HuH-7 (cell line): ENCODE results near the gene ATP10D.

ENCODE experiments used
- DNase-seq: peaks from one replicate; pipeline ENCODE4 v3.0.0; 2011; ENCODE audit warnings: low spot score

Gene ATP10D

GRCh38 chr4:47590325-47590724 is 105.2 kb downstream of the ATP10D start:
- DNase-seq, result no peak

GRCh38 chr4:47597696-47598095 is 112.6 kb downstream of the ATP10D start:
- no peak for DNase-seq

- DNase-seq, result no peak
Measured at GRCh38 chr4:47598320-47598719, 113.2 kb downstream of the ATP10D start.

- DNase-seq, result no peak
Measured at GRCh38 chr4:47598896-47599295, 113.8 kb downstream of the ATP10D start.

GRCh38 chr4:47606482-47606881 is 121.4 kb downstream of the ATP10D start:
- DNase-seq, result no peak

GRCh38 chr4:47612116-47613023 is 127.3 kb downstream of the ATP10D start:
- no peak for DNase-seq

GRCh38 chr4:47615385-47615784 is 130.3 kb downstream of the ATP10D start:
- DNase-seq, result no peak

- no peak for DNase-seq
Measured at GRCh38 chr4:47617607-47618006, 132.5 kb downstream of the ATP10D start.

GRCh38 chr4:47619691-47620090 is 134.6 kb downstream of the ATP10D start:
- no peak for DNase-seq

GRCh38 chr4:47621181-47621580 is 136.1 kb downstream of the ATP10D start:
- DNase-seq, result no peak

- DNase-seq, result no peak
Measured at GRCh38 chr4:47624031-47624441, 139.0 kb downstream of the ATP10D start.

- DNase-seq, result no peak
Measured at GRCh38 chr4:47631161-47631560, 146.1 kb downstream of the ATP10D start.

- no peak for DNase-seq
Measured at GRCh38 chr4:47639531-47639930, 154.5 kb downstream of the ATP10D start.

GRCh38 chr4:47640911-47641310 is 155.8 kb downstream of the ATP10D start:
- no peak for DNase-seq

GRCh38 chr4:47641755-47642154 is 156.7 kb downstream of the ATP10D start:
- DNase-seq, result no peak

- DNase-seq, result no peak
Measured at GRCh38 chr4:47642191-47642830, 157.2 kb downstream of the ATP10D start.
